GM21825 (cell line): ENCODE data around the gene GAGE10.

ENCODE experiments used
- ATAC-seq: cut with Tn5 transposase; IDR thresholded peaks from one replicate; pipeline ENCODE4 v1.9.1; 2021; ENCODE audit warnings: mild to moderate bottlenecking, moderate library complexity; ENCODE audit not compliant: unreplicated experiment

Gene GAGE10, protein sequence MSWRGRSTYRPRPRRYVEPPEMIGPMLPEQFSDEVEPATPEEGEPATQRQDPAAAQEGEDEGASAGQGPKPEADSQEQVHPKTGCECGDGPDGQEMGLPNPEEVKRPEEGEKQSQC

DNA sequence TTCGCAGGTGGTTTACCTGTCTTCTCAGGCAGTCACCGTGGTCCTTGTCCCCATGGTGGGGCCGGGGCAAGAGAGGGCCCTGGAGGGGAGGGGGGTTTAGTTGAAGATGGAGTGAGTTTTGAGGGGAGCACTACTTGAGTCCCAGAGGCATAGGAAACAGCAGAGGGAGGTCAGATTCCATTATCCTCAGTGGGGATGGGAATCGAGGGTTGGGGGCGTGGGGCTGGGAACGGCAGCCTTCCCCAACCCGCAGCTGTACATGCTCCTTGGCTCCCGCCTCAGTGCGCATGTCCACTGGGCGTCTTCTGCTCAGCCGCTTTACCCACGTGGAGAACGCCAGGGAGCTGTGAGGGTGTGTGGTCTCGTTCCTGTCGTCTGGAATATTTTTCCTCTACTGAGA is at the start of gene GAGE10:
TSS of gene GAGE10 (plus strand) at position 301 of the 400 bp plus-strand sequence. CDS start 1,214 bp downstream, outside the sequence.
- no peak for ATAC-seq

DNA sequence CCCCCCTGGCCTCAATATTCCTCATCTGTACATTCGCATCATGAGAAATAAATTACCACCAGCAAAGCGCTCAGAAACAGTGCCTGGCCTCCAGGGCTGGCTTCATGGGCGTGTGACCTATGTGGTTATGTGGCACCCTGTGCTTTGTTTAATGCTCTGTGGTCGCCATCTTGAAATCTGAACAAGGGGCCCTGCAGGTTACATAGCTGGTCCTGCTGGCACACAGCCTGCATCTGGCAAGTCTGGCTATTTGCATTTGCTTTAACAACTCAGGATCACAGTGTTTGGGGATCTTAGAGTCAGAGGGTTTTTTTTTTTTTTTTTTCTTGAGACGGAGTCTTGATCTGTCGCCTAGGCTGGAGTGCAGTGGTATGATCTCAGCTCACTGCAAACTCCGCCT is 48.8 kb upstream of the GAGE10 start:
- no peak for ATAC-seq

DNA sequence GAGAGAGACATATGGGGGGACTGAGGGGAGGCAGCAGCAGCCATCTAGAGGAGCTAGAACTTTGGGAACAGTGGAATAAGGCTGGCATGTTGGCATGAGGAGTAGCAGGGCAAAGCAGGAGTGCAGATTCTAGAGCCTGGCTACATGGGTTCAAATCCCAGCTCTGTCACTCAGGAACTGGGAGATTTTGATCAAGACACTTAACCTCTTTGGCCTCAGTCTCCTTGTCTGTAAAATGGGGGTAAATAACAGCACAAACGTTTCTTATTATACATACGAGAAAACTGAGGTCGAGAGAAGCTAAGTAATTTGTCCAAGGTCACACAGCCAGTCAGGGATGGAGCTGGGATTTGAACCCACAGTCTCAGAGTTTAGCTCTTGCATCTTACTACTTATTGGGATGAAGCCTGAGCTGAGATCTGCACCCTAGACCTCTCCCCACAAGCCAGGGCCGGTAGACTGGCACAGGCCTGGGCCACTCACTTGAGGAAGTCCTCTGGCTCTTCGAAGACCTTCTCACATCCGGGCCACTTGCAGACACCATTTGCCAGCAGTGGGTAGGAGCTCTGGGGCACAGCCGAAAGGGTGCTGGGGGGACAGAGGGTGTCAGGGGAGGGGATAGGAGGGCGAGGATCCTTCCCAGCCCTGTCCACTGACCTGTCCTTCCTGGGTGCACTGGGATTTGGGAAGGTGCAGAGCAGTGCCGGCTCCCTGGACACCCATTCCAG is 47.0 kb upstream of the GAGE10 start:
- ATAC-seq, result no peak

DNA sequence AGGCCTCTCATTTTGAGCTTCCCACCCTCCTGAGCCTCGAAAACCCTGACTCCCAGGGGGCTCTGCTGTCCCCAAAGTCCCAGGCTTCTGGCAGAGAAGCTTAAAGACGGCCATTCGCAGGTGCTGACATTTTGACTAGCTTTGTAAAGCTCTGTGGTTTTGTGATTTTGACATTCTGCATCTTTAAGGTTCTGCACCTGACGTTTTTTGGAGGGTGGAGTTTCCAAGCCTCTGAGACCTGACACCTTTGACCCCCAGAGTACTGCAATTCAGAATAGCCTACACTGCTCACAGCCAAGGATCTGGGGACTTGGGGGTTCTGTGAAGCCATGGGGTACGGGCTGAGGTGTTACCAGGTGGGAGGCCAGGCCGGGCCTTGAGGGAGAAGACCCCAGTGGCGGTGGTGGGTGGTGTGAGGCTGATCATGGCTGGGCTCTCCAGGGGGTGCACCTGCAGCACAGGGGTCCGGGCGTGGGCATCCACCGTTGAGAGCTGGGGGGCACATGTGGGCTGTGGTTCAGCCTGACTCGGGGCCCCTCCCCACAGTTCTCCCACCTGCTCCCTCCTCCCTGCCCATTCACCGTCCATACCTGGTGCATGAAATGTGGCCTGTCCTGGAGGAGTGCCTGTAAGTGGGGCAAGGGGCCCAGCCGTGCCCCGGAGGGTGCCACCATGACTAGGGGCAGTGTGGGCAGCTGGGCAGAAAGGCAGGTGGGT is 46.2 kb upstream of the GAGE10 start:
- no peak for ATAC-seq

DNA sequence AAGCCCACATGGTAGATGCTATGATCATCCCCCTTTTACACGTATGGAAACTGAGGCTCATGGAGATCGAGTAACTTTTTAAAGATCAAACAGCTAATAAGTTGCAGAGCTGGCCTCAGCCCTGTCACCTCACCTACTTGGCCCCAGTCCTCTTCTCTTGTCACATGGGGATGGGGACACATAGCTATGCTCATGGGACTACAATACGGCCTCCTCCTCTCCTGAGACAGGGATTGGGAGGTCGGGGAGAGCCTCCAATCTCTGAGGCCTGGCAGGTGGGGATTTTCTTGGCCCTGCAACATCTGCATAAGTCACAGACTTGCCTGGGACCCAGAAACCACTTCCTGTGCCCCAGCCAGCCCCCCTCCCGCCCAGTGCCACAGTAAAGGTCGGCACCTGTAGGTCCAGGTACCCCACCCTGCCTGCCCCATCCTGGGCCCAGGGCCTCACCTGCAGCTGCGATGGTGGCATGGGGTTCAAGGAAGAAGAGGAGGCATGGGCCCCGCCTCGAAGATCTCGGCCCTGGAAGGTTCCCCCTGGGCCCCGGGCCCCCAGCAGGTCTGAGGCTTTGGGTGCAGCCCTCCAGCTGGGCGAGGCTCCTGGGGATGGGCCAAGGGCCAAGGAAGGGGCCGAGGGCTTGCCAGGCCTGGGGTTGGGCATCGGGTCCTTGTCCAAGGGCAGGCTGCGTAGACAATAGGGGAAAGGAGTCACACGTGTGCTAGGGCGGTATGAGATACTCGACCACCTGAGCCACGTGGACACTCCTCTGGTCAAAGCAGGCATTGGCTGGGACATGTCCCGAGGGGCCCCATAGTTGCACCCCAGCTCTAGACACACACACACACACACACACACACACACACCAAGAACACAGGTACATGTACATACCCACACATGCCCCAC is 45.3 kb upstream of the GAGE10 start:
- no peak for ATAC-seq

DNA sequence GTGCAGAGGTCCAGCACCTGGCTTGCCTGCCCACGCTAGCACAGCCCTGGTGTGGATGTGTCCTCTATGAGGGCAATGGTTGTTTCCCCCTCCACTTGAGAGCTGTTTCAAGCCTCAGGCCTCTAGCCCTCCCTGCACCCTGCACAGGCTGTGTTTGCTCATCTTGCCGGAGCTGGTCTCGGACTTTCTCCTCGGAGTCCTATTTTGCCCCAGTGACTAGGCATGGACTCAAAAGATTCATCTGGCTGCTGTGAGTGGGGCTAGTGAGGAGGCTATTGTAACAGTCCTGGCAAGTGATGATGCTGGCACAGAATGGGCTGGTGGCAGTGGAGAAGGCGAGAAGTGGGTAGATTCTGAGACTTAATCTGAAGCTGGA is 44.7 kb upstream of the GAGE10 start:
- ATAC-seq, result no peak

DNA sequence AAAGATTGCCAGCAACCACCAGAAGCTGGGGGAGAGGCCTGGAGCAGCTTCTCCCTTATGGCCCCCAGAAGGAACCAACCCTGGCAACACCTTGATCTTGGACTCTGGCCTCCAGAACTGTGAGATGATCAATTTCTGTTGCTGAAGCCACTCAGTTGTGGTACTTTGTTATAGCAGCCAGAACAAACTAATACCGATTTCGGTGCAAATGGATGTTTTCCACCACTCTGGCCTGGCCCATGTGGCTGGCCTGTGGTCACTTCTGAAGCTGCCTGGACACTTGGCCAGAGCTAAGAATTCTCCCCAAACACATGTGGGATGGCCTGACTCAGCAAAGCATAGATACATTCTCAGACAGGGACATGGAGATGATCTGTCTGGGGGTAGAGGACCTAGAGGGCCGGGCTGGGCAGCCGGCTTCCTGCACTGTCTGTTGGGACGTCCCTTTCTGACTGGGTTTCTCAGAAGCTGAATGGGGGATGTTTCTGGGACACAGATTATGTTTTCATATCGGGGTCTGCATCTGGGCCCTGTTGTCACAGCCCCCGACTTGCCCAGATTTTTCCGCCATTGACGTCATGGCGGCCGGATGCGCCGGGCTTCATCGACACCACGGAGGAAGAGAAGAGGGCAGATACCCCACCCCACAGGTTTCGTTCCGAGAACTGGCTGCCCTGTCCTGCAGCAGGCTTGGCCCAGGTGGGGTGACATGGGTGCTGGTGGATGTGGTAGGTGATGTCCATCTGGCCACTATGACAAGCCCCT is 43.0 kb upstream of the GAGE10 start:
- no peak for ATAC-seq

DNA sequence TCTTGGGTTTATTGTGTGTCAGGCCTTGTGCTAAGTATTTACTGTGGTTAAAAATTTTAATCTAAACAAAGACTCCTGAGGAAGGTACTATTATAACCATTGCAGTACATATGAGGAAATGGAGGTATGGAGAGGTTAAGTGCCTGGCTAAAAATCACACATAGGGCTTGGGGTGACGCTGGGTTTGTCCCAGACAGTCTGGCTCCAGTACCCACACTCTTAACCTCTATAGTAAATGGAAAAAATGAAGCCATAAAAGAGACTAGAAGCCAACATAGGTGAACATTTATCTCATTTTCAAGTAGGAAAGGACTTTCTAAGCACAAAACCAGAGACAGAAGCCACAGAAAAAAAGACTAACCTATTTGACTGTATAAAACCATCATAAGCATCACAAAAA is 40.8 kb upstream of the GAGE10 start:
- ATAC-seq, result no peak

DNA sequence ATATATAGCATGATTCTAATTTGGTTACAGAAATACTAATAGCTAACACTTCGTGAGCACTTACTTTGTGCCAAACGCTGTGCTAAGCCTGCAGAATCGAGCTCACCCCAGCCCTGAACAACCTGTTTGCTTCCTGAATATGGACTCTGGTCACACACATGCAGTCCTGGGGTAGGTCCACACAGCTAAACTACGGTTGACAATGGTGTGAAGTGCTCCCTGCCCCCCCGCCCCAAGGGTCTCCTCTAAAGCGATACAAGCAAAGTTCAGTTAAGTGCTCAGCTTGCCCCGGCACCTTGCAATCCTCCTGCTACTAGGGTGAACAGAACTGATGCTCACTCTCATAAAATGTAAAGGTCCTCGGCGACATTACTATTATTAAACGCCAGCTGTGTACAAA is 39.8 kb upstream of the GAGE10 start:
- no peak for ATAC-seq

DNA sequence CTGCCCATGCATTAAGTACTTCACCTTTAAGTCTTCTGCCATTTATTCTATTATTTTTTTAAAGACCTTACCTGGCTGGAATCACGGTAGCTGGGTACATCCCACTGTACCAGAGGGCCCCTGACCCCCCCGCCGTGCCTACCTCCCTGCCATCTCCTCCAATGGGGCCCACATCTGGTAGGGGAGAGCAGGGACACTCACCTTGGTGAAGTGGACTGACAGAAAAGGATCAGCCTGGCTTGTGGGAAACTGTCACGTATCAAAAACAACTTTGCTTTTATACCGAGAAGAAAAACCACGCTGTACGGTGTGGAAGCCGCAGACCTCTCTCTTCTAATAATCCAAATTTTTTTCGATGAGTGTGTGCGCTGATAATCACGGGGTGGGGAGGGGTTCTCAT is 39.0 kb upstream of the GAGE10 start, which contains the start of gene FOXP3:
TSS of gene FOXP3 (minus strand) at position 251 of the 400 bp plus-strand sequence. CDS start 6,205 bp downstream, outside the sequence.
- no peak for ATAC-seq

DNA sequence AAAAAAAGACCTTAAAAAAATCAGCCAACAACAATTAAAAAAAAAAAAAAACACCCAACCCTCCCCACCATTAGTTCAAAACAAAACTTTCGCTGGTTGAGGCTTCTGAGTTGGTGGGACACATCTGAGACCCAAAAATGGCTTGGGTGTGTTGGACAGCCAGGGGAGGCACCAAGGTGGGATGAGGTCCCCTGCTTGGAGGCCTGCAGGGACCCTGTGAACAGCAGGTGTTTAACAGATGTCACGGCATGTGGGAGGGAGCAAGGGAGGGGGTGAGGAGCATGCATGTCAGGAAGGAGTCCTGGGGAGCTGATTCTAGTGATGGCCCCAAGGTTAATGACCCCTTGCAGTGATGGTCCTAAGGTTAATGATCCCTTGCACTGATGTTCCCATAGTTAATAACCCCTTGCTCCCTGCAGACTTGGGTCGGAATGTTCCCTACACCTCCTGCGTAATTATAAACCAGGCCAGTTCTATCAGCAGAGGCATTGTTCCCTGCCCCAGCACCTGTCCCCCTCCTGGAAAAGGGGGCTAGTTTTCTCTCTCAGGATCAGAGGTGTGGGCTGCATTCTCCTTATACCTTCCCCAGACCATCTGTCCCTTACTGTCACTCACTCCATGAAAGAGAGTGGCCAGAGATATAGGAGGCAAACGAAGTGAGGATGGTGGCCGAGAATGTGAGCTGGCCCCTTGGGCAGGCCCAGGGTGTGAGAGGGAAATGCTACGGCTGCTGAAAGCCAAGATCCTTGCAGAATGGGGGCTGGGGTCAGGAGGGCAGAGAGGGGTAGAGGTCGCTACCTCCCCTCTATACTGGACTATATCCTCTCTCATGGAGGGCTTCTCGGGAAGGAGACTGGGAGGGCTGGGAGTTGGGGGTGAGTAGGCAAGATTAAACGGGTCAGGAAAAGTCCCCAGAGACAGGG is 36.7 kb upstream of the GAGE10 start:
- ATAC-seq, result no peak

DNA sequence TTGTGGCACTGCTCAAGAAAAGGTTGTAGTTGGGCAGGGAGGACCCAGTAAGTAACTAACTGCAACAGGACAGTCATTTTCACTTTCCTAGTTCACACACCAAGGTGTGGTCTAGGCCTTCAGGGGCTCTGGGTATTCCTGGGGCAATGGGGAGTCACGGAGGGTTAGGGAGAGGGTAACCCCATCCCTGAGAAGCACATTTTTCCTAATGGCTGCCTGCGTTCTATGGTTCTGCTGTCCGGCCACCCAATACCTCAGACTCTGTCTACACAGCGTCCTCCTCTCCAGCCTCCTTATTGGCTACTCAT is 34.8 kb upstream of the GAGE10 start:
- ATAC-seq, result no peak

DNA sequence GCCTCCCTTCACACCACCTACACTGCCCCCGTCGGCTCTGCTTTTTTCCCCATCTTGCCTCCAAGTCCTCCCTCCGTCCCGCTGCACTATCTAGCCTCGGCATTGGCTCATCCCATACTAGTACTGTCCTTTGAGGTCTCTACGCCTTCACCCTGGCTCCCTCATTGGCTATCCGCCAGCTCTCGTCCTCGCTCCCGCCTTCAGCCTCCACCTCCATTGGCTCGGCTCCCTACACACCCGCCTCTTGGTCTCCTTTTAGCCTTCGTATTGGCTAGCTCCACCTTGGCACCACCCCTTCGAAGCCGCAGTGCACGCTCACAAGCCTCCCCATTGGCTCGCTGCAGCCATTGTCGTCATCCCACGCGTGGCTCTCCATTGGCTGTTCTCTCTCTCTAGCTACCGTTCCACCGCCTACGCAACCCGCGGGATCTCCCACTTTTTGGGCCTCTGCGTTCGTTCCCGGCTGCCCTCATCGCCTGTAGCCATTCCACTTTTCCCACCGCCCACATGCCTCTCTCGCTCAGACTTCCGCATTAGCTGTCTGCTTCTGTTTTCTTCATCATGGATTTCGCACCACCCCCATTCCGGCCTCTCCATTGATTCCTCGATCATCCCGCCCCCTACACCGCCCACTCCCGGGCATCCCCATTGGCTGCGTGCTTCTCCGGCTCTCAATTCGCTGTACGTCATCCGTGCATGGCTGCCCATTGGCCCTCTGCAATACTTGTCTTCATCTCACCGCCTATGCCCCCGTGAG is 34.3 kb upstream of the GAGE10 start:
- peak; percentile 84 for ATAC-seq

DNA sequence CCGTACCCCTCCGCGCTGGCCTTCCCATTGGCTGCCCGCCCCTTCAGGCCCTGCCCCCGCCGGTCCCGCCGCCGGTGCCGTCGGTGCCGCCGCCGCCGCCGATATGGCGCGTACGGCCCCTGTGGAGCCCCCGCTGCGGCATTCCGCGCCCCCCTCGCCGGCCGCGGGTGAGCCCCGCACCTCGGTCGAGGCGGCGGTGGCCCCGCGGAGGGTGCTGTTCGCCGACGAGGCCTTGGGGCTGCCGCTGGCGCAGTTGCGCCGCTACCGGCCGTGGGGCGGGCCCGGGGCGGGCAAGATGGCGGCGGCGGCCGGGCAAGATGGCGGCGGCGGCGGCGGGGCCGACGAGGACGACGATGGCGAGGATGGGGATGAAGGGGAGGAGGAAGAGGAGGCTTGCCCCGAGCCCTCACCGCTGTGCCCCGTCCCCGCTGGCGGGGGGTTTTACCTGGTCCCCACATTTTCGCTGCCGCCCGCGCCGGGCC is 33.6 kb upstream of the GAGE10 start, which contains the start of gene PPP1R3F:
TSS of gene PPP1R3F (plus strand) at position 27 of the 482 bp plus-strand sequence. CDS start at position 104, 77 bp downstream.
- ATAC-seq, result peak; percentile 21

DNA sequence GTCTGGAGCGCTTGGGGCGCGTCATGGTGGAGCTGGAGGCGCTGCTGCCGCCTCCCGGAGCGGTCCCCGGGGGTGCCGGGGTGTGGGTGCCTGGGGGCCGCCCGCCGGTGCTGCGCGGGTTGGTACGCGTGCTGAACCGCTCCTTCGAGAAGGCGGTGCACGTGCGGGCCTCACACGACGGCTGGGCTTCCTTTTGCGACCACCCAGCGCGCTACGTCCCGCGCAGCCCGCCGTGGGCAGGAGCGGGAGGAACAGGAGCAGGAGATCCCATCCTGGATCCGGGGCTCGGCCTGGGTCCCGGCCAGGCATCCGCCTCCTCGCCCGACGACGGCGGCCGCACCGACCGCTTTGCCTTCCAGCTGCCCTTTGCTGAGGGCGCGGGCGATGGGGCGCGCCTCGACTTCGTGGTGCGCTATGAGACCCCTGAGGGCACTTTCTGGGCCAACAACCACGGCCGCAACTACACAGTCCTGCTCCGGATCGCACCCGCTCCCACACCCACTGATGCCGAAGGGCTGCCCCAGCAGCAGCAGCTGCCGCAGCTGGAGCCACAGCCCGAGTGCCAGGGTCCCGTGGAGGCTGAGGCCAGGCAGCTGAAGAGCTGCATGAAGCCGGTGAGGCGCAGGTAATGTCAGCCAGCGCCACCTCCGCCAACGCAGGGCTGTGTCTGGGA is 33.1 kb upstream of the GAGE10 start:
- no peak for ATAC-seq

DNA sequence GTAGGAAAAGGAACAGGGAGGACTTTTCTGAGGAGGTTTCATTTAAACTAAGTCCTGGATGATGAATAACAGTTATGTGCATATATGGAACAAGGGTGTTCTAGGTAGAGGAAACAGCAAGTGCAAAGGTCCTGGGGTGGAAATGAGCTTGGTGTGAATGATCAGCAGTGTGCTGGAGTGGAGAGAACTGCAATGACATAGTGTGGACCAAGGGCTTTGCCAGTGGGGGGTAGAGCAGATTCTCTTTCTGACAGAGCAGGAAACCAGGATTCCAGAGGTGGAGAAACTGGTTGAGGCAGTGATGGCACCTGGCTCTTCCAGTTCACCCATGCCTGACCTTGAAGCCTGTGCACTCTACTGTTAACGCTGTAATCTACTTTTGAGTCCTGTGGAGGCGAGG is 32.1 kb upstream of the GAGE10 start:
- ATAC-seq, result no peak

DNA sequence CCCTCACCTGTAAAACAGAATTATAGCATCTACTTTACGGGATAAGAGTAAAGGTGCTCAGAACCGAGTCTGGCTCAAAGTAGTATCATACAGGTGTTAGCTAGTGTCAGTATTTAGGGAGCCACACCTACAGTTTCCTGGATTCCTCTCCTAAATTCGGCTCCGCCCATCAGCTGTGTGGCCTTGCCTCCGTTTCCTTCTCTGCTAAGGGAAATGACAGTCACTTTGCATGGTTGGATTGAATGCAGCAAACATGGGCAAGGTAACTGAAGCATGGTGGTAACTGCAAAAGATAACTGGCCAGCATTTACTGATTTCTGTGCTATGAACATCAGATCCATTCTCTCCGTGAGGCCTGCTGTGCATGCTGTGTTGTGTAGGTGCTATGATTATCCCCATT is 31.0 kb upstream of the GAGE10 start:
- no peak for ATAC-seq

DNA sequence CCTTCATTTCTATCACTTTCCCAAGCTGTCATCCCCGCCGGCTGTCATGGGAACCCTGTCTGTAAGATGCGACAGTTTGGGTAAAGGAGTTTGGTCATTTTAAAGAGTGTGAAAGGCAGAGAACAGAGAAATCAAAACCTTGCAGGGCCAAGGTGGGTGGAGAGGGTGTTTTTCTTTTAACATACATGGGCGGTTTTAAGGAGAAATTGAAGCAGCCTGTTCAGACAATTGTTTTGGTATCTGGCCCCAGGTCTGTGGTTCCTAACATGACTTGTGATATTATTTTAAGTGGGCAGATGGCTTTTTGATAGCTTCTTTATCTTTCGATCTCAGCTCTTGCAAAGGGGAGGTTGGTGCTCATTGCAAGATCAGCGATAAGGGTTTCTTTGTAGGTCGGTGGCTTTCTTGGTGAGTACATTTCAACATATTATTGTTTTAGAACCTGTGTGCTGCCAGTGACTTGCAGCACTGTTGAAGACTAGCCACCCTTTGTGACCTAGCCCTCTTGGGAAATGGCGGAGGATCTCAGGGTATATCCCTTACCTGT is 30.2 kb upstream of the GAGE10 start:
- ATAC-seq, result no peak
